Measurements from ENCODE around the gene OR5P2.

GRCh38 chr11:7787239-7787638 lies 9.5 kb downstream of the OR5P2 start:
- TF ChIP-seq, protein P1, sequence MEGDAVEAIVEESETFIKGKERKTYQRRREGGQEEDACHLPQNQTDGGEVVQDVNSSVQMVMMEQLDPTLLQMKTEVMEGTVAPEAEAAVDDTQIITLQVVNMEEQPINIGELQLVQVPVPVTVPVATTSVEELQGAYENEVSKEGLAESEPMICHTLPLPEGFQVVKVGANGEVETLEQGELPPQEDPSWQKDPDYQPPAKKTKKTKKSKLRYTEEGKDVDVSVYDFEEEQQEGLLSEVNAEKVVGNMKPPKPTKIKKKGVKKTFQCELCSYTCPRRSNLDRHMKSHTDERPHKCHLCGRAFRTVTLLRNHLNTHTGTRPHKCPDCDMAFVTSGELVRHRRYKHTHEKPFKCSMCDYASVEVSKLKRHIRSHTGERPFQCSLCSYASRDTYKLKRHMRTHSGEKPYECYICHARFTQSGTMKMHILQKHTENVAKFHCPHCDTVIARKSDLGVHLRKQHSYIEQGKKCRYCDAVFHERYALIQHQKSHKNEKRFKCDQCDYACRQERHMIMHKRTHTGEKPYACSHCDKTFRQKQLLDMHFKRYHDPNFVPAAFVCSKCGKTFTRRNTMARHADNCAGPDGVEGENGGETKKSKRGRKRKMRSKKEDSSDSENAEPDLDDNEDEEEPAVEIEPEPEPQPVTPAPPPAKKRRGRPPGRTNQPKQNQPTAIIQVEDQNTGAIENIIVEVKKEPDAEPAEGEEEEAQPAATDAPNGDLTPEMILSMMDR (IDR thresholded peaks at IDR 0.05; ENCODE audit: insufficient read depth, low read length, poor library complexity, severe bottlenecking): no peak
- no peak for TF ChIP-seq EZH2phosphoT487 (conservative IDR thresholded peaks at IDR 0.05; ENCODE audit: low read length)
